IgD-negative memory B cell (primary cell): ENCODE results near the gene ALPI. TPM values are rescaled to one million over a fixed set of nuclear protein-coding genes. Genes with fewer than 3 reads are reported as not detected.
A peak's percentile ranks its signal among the peaks of the same experiment; 100 is the strongest.
"Not testable (repeated sequence)": the region's sequence is repeated elsewhere in the genome, so short reads cannot be mapped to it uniquely, and the experiment has no call there.

Experiments used
- H3K27ac Mint-ChIP-seq, 3 donors: one replicate each; pipeline ENCODE4 v1.8.0; 2020 to 2022; ENCODE audit warnings: mild to moderate bottlenecking in 3 of 3, mixed read lengths in 3 of 3, moderate library complexity in 1 of 3
- H3K27me3 Mint-ChIP-seq: one replicate; pipeline ENCODE4 v1.8.0; 2021; ENCODE audit warnings: mixed read lengths
- H3K36me3 Mint-ChIP-seq: one replicate; pipeline ENCODE4 v1.8.0; 2020; ENCODE audit warnings: mild to moderate bottlenecking, mixed read lengths
- H3K4me1 Mint-ChIP-seq, 3 donors: one replicate each; pipeline ENCODE4 v1.8.0; 2020 to 2022; ENCODE audit warnings: mixed read lengths in 3 of 3, mild to moderate bottlenecking in 1 of 3
- H3K4me3 Mint-ChIP-seq, 4 donors: one replicate each; pipeline ENCODE4 v1.8.0; 2020 to 2022; ENCODE audit warnings: mild to moderate bottlenecking in 4 of 4, mixed read lengths in 4 of 4, moderate library complexity in 3 of 4
- H3K9me3 Mint-ChIP-seq, 3 donors: one replicate each; pipeline ENCODE4 v1.8.0; 2020 to 2021; ENCODE audit warnings: mixed read lengths in 3 of 3, mild to moderate bottlenecking in 1 of 3
- polyA plus RNA-seq: library from polyadenylated mRNA; unstranded; fragments of 300-500 nt; fragmentation: Illumina TruSeq; gene quantifications from one replicate; pipeline ENCODE4 v1.2.3, GENCODE V29; 2021

Gene ALPI
- not detected for polyA plus RNA-seq

DNA sequence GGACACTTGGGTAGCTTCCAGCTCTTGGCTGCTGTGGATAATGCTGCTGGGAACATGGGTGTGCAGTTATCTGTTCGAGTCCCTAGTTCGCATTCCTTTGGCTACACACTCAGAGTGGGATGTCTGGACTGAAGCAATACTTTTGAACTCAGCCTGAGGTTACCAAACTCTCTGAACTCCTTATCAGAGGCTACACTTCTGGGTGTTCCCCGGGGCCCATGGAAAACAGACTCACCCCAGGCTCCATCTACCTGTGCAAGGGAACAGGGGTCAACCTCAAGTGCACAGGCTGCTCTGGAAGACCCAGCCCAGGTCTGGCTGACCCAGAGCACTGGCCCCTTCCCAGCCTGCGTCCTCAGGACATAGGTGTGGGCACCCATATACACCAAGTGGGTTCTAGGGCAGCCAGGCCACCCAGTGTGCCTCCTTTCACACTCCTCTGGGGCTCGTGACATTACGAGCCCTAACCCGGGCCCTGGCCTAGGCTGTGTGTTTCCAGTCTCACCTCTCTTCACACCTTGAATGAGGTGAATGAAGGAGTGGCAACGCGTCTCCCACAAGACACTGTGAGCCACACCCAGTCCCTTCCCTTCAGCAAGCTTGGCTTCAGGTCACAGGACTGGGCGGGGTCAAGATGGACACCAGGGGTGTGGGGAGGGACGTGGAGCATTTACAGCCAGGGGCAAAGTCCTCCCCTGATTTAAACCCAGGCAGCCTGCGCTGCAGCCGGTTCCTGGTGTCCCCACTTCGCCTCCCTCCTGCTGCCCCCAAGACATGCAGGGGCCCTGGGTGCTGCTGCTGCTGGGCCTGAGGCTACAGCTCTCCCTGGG is at the start of gene ALPI:
TSS of gene ALPI (plus strand) at position 728 of the 830 bp plus-strand sequence. CDS start at position 775, 47 bp downstream.
- Mint-ChIP-seq H3K9me3 (no peaks in the 10 kb centered on the region), H3K27ac (peak within 1 kb of the TSS in 1 of 3 donors; percentile 43), H3K36me3 (no peaks in the 10 kb centered on the region), H3K27me3 (peaks cover 10% of the 10 kb centered on the region), H3K4me1 (no peaks in the 10 kb centered on the region), H3K4me3 (no peak within 1 kb of the TSS)

DNA sequence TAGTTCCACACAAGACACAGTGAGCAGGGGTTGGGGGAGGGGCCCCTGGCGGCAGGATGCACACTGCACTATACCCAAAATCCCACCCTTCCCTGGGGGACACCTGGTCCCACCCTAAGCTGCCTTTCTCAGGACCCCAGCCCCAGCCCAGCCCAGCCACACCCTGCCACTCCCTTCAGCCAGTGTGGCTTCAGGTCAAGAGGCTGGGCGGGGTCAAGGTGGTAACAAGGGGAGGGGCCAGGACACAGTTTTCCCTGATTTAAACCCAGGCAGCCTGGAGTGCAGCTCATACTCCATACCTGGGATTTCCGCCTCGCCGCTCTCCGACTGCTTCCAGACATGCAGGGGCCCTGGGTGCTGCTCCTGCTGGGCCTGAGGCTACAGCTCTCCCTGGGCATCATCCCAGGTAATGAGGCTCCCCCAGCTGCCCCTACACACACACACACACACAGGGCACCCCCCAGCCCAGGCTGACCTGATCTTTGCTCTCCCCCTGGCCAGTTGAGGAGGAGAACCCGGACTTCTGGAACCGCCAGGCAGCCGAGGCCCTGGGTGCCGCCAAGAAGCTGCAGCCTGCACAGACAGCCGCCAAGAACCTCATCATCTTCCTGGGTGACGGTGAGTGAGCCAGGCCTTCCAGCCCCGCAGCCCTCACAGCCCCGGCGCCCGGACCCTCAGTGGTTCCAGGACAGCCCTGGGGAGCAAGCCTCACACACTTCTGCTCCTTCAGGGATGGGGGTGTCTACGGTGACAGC is 49.2 kb upstream of the ALPI start, which contains the start of gene ALPG:
TSS of gene ALPG (plus strand) at position 289 of the 755 bp plus-strand sequence. CDS start at position 340, 51 bp downstream.
- Mint-ChIP-seq H3K4me3 (peak within 1 kb of the TSS in 1 of 4 donors; percentile 17), H3K27ac (peak within 1 kb of the TSS in 1 of 3 donors; percentile 72), H3K36me3 (no peaks in the 10 kb centered on the region), H3K9me3 (no peaks in the 10 kb centered on the region), H3K27me3 (peaks cover 8% of the 10 kb centered on the region), H3K4me1 (no peaks in the 10 kb centered on the region)

DNA sequence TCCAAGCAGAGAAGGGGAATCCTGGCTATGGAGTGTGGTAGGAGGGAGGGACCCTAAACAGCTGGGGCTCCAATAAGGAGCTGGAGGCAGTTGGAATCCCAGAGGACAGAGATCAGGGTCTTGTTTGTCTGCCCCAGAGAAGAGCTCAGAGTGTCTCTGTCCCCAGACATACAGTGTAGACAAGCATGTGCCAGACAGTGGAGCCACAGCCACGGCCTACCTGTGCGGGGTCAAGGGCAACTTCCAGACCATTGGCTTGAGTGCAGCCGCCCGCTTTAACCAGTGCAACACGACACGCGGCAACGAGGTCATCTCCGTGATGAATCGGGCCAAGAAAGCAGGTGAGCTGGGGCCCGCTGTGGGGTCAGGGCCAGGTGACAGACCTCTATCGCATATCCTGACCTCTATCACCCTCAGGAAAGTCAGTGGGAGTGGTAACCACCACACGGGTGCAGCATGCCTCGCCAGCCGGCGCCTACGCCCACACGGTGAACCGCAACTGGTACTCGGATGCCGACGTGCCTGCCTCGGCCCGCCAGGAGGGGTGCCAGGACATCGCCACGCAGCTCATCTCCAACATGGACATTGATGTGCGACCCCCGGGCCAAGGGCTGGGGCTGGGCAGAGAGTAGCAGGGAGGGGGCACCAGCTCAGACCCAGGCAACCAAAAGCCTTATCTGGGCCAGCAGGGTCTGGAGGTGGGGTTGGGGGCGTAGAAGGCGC is 48.4 kb upstream of the ALPI start:
- not testable (repeated sequence) for H3K9me3 Mint-ChIP-seq, H3K36me3 Mint-ChIP-seq, H3K4me1 Mint-ChIP-seq, H3K27ac Mint-ChIP-seq
- peak overlapping the region in 1 of 4 donors; percentile 17 for H3K4me3 Mint-ChIP-seq
- peaks cover 11% of the 10 kb centered on the region for H3K27me3 Mint-ChIP-seq

DNA sequence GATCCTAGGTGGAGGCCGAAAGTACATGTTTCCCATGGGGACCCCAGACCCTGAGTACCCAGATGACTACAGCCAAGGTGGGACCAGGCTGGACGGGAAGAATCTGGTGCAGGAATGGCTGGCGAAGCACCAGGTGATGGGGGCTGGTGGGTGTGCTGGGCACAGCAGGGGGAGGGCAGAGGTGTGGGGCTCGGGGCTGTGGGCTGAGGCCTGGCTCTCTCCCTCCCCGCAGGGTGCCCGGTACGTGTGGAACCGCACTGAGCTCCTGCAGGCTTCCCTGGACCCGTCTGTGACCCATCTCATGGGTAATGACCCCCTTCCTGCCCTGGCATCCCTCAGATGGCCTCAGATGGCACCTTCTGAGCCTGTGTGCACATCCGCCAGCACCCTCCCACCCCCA is 47.7 kb upstream of the ALPI start:
- not testable (repeated sequence) for H3K36me3 Mint-ChIP-seq, H3K27ac Mint-ChIP-seq, H3K4me3 Mint-ChIP-seq, H3K9me3 Mint-ChIP-seq
- H3K4me1 Mint-ChIP-seq, result peaks cover under 1 to 10% (median 5%) of the 10 kb centered on the region in 3 donors
- H3K27me3 Mint-ChIP-seq, result peaks cover 16% of the 10 kb centered on the region

DNA sequence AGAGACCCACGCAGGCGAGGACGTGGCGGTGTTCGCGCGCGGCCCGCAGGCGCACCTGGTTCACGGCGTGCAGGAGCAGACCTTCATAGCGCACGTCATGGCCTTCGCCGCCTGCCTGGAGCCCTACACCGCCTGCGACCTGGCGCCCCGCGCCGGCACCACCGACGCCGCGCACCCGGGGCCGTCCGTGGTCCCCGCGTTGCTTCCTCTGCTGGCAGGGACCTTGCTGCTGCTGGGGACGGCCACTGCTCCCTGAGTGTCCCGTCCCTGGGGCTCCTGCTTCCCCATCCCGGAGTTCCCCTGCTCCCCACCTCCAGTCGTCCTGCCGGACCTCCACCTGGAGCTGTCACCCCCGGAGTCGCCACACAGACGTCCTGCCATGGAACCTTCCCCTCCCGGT is 46.3 kb upstream of the ALPI start:
- not testable (repeated sequence) for H3K27ac Mint-ChIP-seq

DNA sequence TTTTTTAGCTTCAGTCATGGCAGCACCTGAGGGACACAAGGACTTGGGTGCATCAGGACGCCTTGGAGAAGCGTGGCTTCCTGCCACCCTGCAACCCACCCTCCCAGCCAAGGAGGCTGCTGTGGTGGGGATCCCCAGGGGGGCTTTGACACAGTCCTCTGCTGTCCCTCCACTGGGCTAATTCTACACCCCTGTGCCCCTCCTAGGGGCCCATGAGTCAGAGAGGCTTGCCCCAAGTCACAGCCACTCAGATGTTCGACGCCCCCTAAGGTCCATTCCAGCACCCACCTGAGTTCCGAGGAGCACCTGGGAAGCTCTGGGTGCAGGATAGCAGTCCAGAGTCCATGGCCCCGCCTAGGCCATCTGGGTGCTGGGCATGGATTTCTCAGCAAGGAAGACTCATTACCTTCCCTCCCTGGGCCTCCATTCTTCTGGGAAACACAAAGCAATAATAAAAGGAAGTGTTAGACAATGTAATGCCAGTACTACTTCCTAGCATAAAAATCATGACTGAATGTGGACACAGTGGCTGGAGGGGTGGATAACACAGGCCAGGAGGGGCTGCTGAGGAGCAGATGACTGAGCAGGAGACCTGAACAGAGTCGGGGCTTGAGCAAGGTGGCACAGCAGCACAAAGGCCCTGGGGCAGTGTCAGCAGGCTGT is 45.6 kb upstream of the ALPI start:
- Mint-ChIP-seq H3K27ac (no peak overlapping the region), H3K4me3 (no peak overlapping the region), H3K4me1 (peaks cover 3 to 14% (median 9%) of the 10 kb centered on the region in 3 donors), H3K27me3 (peaks cover 22% of the 10 kb centered on the region), H3K36me3 (no peaks in the 10 kb centered on the region), H3K9me3 (no peaks in the 10 kb centered on the region)

More for the DNA sequence above, 46.3 kb upstream of the ALPI start:
- not testable (repeated sequence) for H3K36me3 Mint-ChIP-seq, H3K4me3 Mint-ChIP-seq, H3K9me3 Mint-ChIP-seq
- Mint-ChIP-seq H3K27me3 (peaks cover 20% of the 10 kb centered on the region), H3K4me1 (peaks cover 3 to 14% (median 9%) of the 10 kb centered on the region in 3 donors)

DNA sequence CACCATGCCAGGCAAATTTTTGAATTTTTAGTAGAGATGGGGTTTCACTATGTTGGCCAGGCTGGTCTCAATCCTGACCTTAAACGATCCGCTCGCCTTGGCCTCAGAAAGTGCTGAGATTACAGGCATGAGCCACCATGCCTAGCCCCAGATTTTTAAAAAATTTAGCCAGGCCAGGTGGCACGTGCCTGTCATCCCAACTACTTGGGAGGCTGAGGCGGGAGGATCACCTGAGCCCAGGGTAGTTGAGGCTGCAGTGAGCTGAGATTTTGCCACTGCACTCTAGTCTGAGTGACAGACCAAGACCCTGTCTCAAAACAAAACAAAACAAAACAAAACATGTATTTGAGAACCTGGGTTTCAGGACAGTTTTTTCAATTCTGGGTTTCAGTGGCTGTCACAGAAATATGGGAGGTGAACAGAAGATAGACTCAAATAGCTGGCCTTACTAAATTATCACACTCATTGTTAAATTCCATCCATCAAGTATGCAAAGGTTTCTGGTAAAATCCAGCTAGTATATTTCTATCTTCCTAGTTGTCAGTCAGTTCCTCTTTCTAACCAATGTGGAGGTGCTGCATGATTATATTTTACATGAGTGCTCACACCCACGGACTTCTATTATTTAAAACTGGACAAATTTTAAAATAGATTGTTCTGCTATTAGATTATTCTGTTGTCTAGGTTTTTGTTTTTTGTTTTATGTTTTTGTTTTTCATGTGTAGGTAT is 43.9 kb upstream of the ALPI start:
- Mint-ChIP-seq H3K4me3 (no peak overlapping the region), H3K9me3 (no peaks in the 10 kb centered on the region), H3K27ac (no peak overlapping the region), H3K27me3 (peaks cover 34% of the 10 kb centered on the region), H3K36me3 (no peaks in the 10 kb centered on the region), H3K4me1 (peaks cover 3 to 14% (median 9%) of the 10 kb centered on the region in 3 donors)

DNA sequence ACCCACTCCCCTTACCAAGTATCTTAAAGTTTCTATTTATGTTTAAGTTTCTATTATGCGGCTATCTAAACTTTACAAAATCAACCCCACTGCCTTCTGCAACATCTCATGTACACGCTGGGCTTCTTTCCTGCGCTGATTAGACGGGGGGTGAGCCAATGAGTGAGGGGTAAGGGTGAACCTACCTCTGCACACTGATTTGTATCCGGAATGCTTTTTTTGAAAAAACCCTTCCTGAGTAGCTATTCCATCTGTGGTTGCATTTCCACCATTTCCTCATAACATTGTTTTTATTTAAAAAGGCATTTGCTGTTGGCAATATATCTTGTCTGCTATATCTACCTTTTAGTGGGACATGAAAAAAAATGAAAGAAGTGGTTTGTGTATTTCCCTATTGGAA is 43.0 kb upstream of the ALPI start:
- Mint-ChIP-seq H3K27me3 (peaks cover 34% of the 10 kb centered on the region), H3K4me3 (no peak overlapping the region), H3K4me1 (peaks cover 3 to 14% (median 9%) of the 10 kb centered on the region in 3 donors), H3K27ac (no peak overlapping the region), H3K36me3 (no peaks in the 10 kb centered on the region), H3K9me3 (no peaks in the 10 kb centered on the region)

DNA sequence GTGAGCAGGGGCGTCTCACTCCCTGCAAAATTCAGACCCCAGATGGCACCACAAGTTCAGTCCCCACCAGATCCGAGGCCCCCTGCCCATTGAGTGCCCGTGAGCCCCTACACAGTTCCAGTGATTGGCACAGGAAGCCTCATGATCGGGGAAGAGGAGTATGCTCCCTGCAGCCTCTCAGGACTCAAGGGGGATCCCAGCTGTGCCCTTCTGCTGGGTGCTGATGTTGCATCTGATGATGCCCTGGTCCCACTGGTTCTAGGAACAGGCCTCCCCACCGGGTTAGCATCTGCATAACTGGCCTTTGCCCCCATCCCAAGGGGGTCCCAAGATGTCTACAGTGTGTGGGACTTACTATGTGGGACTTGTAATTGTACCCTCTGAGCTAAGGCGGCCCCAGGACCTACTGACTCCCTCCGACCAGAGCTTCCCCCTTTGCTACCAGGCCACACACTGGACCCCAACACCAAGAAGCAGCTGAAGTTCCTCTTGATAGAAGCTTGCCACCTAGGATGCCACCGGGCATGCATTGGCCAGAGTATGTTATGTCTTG is 40.7 kb upstream of the ALPI start:
- H3K4me3 Mint-ChIP-seq, result no peak overlapping the region
- no peak overlapping the region for H3K27ac Mint-ChIP-seq
- no peaks in the 10 kb centered on the region for H3K36me3 Mint-ChIP-seq
- H3K27me3 Mint-ChIP-seq, result peaks cover 49% of the 10 kb centered on the region
- H3K9me3 Mint-ChIP-seq, result no peaks in the 10 kb centered on the region
- H3K4me1 Mint-ChIP-seq, result peaks cover 7 to 15% (median 14%) of the 10 kb centered on the region in 3 donors

DNA sequence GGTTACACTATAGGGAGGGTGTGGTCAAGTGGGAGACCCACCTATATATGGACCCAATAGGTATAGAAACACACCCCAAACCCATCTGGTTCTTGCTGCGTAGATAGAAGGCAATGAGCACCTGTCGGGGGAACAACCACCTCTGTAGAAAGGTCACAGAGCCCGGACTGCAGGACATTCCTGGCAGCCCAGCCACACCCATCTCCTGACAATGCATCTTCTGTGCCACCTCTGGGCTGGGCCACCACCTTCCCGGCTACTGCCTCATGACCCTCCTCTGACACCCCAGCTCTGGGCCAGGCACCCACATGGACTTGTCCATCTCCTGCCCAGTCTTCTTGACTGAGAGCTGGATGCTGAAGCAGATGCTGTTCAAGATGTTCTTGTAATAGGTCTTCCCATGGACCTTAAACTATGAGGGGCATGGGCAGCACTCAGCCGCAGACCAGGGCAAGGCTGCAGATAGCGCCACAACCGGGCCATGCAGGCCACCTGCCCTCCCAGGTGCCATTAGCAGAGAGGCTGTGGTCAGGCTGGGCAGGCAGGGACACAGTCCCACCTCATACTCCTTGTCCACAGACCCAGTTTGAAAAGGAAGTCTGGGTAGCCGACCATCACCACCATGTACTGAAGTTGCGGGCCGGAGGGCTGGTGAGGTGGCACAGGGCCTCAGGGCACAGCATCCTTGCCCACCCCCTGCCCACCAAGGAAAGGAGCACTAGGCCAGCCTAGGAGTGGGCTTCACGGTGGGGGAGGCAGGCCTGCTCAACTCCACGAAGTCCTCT is 40.0 kb upstream of the ALPI start:
- peaks cover 7 to 15% (median 14%) of the 10 kb centered on the region in 3 donors for H3K4me1 Mint-ChIP-seq
- H3K36me3 Mint-ChIP-seq, result no peaks in the 10 kb centered on the region
- H3K9me3 Mint-ChIP-seq, result no peaks in the 10 kb centered on the region
- no peak overlapping the region for H3K27ac Mint-ChIP-seq
- H3K27me3 Mint-ChIP-seq, result peaks cover 50% of the 10 kb centered on the region
- H3K4me3 Mint-ChIP-seq, result no peak overlapping the region

DNA sequence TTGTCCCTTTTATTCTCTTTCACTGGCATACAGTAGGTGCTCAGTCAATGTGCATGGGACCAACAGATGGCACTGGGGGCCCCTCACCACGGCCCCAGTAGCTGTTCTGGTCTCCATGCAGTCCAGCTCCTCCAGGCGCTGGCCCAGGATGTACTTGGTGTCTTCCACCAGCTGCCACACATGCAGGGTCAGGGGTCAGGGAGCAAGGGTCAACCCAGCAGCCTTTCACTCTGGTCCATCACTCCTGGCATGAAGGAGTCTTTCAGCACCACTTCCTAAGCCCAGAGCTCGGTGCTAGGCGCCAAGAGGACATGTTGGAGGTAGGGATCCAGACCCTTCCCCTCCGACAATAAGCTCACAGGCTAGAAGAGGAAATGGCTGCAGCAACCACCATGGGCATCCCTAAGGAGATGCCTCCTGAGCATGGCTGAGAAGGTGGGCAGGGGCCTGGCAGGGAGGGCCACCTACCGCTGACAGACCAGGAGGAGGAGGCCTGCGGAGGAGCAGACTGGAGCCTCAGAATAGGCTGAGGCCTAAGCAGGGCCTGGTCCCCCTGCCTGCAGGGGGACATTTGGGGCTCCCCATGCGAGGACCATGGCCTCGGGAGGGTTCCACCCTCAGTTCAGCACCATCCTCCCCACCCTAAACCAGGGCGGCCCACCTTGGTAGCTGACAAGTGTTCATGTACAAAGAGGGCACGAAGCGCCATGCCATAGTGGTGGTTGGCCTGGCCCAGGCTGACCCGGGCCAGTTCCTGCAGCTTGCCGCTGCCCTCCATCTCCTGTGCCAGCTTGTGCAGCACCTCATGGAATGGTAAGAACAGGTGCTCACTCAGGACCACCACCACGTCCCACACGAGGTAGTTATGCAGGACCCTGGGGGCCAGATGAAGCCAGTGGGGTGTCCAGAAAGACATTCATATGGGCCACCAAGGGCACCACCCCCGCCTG is 39.2 kb upstream of the ALPI start:
- peaks cover 0 to under 1% (median 0%) of the 10 kb centered on the region in 3 donors for H3K9me3 Mint-ChIP-seq
- no peak overlapping the region for H3K27ac Mint-ChIP-seq
- no peak overlapping the region for H3K4me3 Mint-ChIP-seq
- H3K36me3 Mint-ChIP-seq, result peaks cover under 1% of the 10 kb centered on the region
- H3K4me1 Mint-ChIP-seq, result peaks cover 7 to 15% (median 14%) of the 10 kb centered on the region in 3 donors
- H3K27me3 Mint-ChIP-seq, result peaks cover 51% of the 10 kb centered on the region

DNA sequence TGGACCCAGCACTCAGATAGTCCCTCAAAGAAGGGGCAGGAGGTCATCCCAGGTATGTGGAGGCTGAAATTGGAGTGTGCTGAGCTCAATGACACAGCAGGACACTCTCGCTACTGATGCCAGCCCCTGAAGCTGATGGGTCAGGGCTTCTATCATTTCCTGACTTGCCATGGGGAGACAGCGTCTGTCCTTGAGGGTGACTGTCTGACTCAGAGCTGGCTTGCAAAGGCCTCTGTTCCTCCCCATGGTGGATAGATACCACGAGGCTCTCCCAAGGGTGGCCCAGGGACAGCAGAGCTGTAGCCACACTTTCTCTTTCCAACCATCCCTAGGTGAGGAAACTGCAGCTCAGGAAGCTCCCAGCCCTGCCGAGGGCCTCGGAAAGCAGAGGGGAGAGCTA is 38.5 kb upstream of the ALPI start:
- Mint-ChIP-seq H3K36me3 (peaks cover 3% of the 10 kb centered on the region), H3K4me1 (peaks cover 7 to 13% (median 11%) of the 10 kb centered on the region in 3 donors), H3K27ac (no peak overlapping the region), H3K4me3 (no peak overlapping the region), H3K9me3 (peaks cover 0 to 2% (median 2%) of the 10 kb centered on the region in 3 donors), H3K27me3 (peaks cover 54% of the 10 kb centered on the region)
